ENCODE data around the gene MRPS27. TPM values are rescaled to one million over a fixed set of nuclear protein-coding genes. Genes with fewer than 3 reads are reported as not detected.
A peak's percentile ranks its signal among the peaks of the same experiment; 100 is the strongest.

Gene MRPS27
- total RNA-seq, 1 donor from 2014 or later = 46.7 TPM

DNA sequence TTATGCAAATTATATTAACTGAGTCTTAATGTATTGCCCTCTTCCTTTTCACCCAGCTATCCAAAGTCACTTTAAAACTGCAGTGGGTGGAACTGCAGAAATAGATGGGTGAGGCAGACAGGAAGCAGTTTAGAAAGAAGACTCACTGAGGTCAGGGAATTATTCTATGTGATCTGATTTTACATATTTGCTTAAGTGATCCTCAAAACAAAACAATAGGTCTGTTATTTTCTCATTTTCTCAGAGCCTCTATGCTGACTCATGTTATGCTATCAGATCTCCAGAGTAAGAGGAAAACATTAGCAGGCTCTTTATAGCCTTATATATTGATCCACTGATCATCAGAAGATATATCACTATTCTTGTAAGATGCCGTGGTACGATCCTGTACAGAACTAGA lies 63.5 kb downstream of the MRPS27 start:
- no peak for DNase-seq

DNA sequence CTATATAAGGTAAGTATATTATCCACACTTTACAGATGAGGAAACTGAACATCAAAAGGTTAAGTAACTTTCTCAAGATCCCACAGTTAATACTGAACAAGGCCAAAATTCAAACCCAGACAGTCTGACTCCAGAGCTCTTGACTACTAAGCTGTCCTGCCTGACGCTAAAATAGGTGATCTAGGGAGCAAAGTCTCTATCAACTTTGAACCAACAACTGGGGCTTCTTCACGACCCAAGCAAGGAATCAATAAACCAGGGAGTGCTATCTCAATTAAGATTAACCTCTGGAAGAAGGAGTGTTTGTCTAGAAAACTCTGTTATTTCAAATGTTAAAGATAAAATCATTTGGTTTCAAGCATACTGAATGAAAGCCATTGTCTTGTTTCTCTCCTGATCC lies 64.4 kb downstream of the MRPS27 start:
- DNase-seq = no peak

DNA sequence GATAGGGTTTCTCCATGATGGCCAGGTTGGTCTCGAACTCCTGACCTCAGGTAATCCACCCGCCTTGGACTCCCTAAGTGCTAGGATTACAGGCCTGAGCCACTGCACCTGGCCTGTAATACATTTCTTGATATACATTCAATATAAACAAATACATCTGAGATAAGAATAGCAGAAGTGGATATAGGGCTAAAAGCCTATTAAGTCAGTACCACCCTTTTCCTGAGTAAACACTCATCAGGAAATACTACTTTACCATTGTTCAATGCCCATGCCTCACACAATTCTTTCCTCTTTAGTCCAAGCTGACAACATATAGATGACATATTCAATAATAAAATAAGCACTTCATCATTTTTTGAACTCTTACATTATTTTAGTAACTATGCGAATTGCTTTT lies 64.8 kb downstream of the MRPS27 start:
- no peak for DNase-seq

DNA sequence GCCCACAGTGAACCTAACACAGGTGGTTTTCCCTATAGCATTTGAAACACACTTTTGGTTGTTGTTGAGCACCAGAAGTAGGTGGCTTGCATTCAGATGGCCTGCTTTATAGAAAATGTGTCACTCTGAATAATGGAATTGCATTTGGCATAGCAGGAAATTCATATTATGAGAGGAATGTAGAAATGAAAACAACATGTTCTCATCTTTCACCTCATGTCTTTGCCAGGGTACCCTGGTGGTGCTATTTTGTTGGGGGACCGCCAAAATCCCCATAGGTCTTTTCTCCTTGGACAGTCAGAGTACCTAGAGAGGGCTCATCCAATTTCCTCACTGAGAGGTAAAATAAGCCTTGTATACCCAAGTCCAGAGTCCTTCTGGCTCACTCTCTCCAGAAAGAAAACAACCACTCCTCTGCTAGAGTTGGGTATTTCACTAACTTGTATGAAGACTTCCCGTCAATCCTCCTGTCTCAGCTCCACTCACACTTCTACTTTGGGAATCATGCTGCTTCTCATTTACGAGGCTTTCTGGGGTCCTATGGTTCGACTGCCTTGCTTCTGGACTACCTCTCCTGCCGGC lies 67.4 kb downstream of the MRPS27 start:
- no peak for DNase-seq

DNA sequence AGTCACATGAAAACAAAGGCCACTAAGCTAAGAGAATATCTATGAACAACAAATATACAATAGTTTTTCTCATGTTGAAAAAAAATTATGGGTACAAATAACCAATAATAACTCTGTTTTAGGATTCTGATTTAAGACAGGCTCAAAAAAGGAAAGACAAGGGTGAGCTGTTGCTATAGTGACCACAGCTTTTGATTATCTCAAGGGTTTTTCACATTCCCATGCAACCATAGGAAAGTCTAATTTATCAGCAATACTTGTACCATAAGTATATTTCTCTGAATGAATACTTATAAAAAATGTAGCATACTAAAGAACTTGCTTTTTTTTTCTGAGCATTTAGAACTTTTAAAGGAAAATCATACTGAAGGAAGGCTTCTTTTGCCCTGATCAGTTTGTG lies 68.0 kb downstream of the MRPS27 start:
- no peak for DNase-seq

DNA sequence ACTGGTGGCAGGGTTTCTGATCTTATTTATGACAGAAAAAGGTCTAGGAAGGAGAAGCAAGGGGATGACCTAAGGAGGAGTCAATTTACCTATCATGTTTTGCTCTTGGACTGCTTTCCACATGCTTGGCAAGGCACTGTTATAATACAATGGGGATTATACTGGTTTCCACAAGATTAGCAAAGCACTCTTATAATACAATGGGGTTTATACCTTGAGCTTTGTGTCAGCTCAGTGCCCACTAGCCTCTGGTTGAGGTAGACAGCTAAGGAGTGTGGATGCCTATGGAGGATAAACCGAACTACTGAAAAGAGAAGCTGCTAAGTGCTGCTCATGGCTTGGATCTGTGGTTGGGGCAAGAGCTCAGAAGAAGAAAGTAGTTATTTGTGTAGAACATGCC lies 68.7 kb downstream of the MRPS27 start:
- DNase-seq = no peak

DNA sequence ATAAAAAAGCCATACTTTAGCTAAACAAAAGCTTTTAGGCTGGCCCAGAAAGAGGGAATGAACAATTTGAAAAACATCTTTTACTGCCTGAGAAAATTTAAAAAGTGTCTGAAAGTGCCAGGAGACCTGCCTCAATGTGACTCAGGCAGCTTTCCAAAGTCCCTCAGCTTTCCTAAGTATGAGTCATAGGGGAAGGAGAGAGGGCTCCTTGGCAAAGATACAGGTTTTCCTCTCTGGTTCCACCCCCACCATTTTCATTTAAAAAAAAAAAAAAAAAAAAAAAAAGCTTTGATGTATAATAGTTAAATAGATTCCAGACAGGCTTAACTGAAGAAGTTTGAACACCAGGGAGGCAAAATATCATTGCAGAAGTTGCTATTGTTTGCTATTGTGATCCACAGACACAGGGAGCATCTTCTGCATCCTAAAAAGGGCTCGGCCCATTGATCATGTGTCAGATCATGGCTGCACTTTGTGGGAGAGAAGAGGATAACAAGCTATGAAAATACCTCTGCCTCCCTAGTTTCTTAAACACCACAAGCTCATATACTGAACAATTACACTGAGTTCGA lies 71.5 kb downstream of the MRPS27 start:
- peak; percentile 41 for DNase-seq

DNA sequence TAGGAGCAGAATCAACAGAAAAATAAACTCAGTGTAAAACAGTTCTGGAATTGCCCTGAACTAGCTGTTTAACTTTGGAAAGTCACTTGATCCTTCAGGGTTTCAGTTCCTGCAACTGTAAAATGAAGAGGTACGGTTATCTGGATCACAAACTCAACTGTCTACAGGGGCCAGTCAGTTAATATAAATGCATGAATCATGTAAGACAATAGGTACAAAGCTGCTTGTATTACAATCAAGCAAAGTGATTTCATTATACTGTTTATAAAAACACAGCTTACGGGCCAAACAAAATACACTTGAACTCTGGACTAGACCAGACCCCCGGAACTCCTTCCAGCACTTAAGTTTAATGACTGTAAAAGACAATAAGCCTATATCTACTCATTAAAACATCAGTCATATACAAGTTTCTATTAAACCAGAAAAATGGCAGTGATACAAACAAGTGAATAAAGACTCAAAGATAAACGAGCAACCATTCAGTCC lies 73.0 kb downstream of the MRPS27 start:
- DNase-seq = no peak

DNA sequence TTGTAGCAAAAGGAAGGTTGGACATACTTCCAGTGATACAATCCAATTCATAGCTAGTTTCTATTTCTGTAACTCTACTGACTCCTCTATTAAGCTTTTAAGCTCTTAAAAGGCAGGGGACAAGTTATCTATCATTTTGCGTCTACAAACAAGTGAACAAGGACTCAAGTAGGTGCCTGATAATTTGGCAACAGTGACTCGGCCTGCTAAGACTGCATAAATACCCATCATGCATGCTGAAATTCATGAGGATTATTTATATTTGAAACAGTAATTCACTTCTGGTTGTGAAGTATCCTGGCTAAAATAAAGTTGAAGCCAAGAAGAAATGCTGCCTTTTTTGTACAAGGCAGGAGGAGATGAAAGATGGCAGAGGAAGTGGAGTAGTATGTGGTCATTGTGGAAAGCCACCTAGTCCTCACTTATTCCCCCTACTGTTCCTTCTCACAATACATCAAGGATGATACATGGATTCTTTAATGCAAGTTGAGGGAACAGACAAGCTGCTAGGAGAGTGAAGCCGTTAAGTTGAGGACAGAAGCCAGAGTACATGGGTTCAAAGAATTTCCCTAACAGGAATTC lies 74.0 kb downstream of the MRPS27 start:
- DNase-seq = no peak

DNA sequence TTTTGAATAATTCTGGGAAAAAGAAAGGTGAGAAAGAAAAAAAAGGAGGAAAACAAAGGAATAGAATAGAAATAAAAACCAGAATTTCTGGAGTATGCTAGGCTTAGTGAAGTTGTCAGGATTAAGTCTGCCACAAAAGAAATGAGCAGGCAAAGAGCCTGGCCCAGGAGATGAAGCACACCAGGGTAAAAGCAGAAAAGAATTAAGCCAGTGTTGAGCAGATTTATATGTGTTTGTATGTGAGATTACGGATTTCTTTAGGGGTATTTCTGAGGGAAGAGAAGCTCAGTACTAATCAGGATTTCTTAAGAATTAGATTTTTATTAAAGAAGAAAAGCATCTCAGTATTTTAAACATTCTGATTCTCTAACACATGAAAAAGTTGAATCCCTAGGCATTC lies 74.5 kb downstream of the MRPS27 start:
- DNase-seq = no peak

DNA sequence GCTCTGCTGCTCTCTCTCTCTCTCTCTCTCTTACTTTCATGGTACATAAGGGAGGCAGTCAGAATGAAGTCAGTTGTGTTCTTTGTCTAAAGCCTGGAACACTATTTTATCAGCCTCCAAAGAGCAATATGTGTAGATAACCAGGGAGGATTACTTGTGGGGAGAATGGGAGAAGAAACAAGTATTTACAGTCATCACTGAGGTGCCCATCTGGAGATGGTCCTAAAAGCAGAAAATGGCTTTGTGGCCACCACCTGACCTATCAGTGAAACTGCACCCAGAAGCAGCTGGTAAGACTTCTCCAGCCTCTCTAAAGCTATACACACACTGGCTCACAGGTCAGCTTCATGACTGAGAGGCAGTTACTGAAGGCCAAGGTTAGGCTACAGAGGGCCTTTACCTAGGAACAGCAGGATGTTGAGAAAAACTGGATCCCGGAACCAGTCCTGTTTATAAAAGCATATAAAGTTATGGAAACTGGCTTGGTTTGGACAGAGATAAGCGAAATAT lies 75.1 kb downstream of the MRPS27 start:
- no peak for DNase-seq

DNA sequence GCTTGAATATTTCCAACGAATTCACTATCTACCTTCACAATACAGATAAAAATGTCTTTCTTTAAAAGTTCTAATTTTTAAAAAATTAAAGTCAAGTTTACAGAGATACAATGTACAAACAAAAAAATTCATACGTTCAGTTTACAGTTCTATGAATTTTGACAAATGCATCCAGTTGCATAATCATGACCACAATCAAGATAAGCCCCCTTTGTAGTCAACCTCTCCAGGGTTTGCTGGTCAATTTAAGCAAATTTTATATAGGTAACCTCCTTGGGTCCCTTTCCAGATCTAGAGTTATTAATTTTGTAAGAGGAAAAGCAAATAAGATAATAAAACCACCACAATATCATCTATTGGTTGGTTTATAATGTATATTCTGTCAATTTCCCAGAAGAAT lies 76.3 kb downstream of the MRPS27 start:
- DNase-seq = no peak

DNA sequence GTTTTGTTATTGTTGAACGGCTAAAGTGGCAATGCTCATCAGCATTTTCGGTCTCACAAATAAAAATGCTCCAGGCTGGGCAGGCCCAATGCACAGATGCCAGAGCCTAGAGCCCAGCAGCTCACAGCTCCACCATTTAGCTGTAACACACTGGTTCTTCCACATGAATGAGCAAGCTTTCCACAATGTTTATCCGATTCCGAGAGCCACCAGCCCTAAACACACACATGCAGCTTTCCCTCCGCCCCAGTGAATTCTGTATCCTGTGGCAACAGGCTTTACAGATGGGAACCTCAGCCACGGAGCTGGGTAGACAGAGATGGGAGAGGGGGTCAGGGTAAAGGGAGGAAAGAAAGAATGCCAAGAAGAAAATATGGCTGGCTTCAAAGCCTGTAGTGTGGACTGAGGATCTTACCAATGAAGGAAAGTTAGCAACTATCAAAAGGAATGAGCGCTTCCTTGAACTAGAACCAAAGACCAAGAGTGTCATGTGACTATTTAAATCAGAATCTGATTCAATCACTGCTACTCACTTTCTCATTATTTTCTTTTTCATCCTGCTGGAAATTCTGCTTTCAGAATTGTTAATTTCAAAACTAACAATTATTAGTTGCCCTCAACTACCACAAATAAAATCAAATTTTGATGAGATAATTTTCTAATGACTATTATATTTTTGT lies 77.1 kb downstream of the MRPS27 start:
- no peak for DNase-seq

DNA sequence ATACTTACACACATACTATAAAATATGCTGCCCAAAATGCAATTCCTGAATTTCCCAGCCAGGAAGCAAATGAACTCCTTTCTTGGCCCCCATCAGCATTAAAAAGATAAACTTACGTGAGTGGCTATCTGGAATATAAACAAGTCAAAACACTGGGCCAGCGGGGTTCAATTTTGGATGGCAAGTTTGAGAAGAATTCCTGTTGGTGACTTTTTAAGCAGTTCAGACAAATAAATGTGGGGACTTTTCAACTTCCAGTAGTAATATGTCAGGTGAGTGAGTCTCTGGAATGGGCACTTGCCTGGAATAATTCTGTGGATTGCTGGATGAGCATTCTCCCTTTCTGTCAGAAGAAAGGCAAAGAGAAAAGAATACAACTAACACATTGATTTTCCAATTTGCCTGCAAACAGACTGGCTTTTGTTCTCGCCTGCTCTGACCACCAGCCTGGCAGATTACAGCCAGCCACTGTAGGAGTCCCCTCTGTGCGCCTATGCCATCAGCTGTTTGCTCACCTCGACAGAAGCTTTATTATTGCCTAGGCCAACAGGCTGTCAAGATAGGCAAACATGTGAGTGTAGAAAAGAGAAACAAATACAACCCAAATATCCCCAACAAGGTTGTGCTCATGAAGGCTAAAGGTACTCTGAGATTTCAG lies 78.6 kb downstream of the MRPS27 start:
- no peak for DNase-seq

DNA sequence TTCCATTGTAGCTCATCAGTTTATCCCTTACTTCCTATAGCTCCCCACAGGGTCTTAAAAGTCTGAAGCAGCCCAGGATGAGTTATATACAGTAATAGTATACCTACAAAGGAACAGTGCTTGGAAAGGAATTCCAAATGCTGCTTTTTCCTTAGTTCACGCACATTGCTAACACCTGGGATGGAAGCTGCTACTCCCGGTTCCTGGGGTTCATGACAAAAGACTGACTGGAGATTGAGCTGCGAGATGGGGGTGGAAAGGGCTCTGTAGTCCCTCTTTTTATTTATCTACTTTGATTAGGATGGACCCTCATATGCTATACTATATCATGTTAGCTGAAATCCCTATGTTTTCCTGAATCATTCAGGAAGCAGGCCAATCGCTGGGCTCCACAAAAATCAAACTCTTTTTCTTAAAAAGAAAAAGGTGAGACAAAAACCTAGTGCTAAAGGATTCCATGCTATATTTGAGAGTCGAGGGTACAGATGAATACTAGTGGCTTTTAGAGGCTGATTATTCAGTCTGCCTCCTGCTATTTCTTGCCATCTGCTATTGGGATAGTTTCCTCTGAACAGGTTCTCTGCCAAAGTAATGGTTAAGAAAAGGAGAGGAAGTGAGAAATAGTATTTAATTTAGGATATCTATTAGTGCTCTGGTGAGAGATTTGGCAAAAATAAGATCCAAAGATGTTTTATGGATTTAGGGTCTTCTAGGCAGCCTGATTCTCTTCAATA lies 81.2 kb downstream of the MRPS27 start:
- no peak for DNase-seq

DNA sequence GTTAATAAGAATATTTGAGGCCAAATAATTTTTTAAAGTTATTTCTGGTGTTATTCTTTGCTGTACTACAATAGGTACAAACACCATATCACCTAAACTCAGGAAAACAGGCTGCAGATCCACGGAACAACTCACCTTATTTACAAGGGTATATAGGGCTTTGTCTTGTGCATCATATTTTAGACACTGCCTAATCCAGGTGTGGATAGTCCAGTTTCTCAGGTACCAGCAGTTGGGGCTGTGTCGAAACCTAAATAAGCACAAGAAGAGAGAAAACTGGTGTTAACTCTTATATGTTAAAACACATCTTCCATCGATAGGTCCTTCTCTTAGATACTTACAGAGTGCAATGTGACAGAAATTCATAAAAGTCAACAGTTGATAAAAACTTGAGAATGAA lies 82.2 kb downstream of the MRPS27 start:
- DNase-seq = no peak

DNA sequence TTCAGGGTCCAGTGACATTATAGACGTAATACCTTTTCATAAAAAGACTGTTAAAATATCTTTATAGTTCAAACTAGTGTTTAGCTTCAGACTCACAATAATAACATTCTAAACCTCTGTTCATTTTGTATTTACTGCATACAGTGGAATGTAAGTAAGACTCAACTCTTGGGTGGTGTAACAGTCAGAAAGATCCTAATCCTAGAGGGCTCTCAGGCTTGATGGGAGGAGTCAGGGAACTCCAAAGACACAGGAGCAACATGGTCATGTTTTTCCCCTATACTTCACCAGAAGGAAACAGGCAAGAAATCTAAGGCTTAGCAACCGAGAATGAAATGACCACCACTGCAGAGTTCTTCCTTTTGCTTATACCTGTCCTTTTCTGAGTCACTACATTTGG lies 82.6 kb downstream of the MRPS27 start:
- no peak for DNase-seq

DNA sequence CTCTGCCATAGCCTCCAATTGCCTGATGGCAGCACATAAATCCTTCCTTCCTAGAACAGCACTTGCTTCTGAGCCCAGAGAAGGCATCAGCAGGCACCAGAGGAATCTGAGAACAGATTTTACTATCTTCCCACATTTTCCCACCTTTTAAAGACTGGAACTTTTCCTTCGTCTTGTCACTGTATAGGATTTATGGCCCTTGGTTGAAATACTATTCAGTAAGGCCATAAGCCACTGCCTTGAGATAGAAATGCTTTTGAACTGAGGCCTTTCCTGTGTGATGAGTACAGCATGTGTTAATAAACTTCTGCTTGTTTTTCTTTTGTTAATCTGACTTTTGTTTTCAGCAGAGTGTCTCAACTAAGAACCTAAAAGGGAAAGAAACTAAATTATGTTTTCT lies 84.3 kb downstream of the MRPS27 start:
- no peak for DNase-seq

DNA sequence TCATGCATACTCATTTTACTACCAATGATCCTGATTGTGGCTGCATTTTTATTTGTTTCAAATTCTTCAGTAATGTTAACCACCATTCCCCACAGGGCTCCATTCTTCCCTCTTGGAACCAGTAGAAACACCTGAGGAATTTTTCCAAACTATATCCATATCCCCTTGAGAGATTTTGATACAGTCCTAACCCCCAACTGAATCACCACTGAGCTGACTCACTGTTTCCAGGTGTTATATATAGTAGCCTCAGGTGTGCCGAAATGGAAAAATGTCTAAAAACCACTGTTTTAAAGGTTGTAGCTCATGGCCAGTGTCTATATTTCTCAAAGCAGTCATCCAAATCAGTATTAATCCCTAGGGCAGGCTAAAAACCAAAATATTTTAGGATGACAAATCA lies 85.2 kb downstream of the MRPS27 start:
- no peak for DNase-seq

DNA sequence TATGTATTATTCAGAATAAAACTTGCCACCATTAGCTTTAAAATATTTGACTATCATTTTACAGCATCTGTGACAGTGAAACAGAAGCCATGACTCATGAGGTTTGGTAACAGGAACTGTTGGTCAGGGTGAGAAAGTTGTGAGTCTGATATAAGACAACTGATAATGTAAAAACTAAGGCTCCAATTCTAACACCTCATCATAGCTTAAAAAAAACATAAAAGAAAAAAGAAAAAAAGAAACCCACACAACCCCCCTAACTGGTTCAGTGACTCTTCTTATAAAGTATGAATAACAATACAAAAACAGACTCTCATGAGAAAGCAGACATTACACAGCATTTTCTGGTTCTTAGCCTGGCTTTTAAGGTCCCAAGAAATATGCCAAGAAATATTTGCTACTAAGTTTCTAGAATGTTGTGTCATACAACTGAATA lies 85.8 kb downstream of the MRPS27 start:
- DNase-seq = no peak

DNA sequence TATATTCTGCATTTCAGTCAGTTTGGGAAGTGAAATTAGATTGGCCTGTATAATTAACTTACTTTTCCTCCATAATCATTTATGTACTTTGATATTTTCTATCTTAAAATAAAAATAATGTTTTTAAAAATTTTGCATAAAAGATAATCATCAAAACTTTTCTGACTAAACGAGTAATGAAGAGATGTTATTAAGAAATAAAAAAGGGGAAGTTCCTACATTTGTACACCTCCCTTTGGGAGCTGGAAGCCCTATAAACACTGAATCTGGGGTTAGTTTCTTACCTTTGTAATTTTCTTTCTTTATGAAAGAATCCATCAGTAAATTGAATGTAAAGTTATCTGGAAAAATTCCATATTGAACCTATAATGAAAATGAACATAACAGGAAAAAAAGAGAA lies 86.2 kb downstream of the MRPS27 start:
- DNase-seq = no peak

DNA sequence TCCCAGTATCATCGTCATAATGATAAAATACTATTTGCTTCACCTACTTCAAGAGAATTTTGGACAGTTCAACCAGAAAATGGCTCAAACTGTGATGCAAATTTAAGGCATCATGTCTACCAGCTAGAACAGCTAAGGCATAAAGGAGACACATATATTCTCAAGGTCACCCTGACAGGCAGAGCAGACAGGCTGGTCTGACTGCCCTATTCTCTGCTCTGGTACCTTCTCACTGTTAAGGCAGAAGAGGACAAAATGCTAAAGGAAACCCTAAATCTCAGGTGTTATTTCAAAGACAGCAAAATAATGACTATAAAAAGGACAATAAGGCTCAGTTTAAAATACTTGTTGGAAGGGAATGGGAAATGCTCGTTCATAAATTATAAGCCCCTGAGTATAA lies 87.2 kb downstream of the MRPS27 start:
- DNase-seq = no peak

All from skin of body (tissue), 2 donors.